Activated CD8-positive, alpha-beta T cell treated with anti-CD3 and anti-CD28 coated beads, Interleukin-2, amount 10 ng/mL, durations not matched to agents 7 days and 5 days (primary cell): Measurements from ENCODE around the gene SNED1. TPM values are rescaled to one million over a fixed set of nuclear protein-coding genes. Genes with fewer than 3 reads are reported as not detected.

Experiments
- ATAC-seq: fragments of 150-1000 bp; cut with Tn5 transposase; one replicate; pipeline ENCODE4 v1.10.0; 2021; ENCODE audit warnings: moderate library complexity
- CTCF ChIA-PET: fragments of 350-600 bp; sonication (Branson Sonifier 250); formaldehyde crosslinking; loops from one replicate; lab custom pipeline; 2021; ENCODE audit warnings: antibody characterized with exemption; lab: Charles Lee
- POLR2A ChIA-PET: fragments of 350-600 bp; sonication (Branson Sonifier 250); formaldehyde crosslinking; loops from one replicate; lab custom pipeline; 2021; ENCODE audit warnings: antibody characterized with exemption; lab: Charles Lee
- DNase-seq: peaks from one replicate; pipeline ENCODE4 v3.0.0-alpha.2; 2020
- H3K27ac Mint-ChIP-seq: one replicate; pipeline ENCODE4 v1.8.0; 2021; ENCODE audit warnings: mild to moderate bottlenecking, mixed read lengths
- H3K27me3 Mint-ChIP-seq: one replicate; pipeline ENCODE4 v1.8.0; 2021; ENCODE audit warnings: low read depth, mixed read lengths
- H3K36me3 Mint-ChIP-seq: one replicate; pipeline ENCODE4 v1.8.0; 2021; ENCODE audit warnings: low read depth, mixed read lengths
- H3K4me1 Mint-ChIP-seq: one replicate; pipeline ENCODE4 v1.8.0; 2021; ENCODE audit warnings: low read depth, mixed read lengths
- H3K4me3 Mint-ChIP-seq: one replicate; pipeline ENCODE4 v1.8.0; 2021; ENCODE audit warnings: mild to moderate bottlenecking, mixed read lengths
- H3K9me3 Mint-ChIP-seq: one replicate; pipeline ENCODE4 v1.8.0; 2022; ENCODE audit warnings: mixed read lengths; ENCODE audit not compliant: insufficient read depth
- total RNA-seq, 2 experiments: library from RNA; stranded (reverse); gene quantifications; one replicate each; pipeline ENCODE4 v1.2.3, GENCODE V29; 2021

Gene SNED1
- total RNA-seq, 2 experiments from 2014 or later, result 3.4 to 3.5 TPM

- Mint-ChIP-seq H3K9me3 (no peaks in the 10 kb centered on the region), H3K4me1 (no peaks in the 10 kb centered on the region), H3K4me3 (no peak overlapping the region), H3K27me3 (no peaks in the 10 kb centered on the region), H3K27ac (no peak overlapping the region), H3K36me3 (peaks cover 9% of the 10 kb centered on the region)
- POLR2A ChIA-PET, result interaction anchor here (1.2 kb wide), 1 partner anchor 21 kb away, joined by 3 read pairs; the partner anchor contains the start of gene MTERF4
- DNase-seq (no peak), ATAC-seq (no peak)
- CTCF ChIA-PET, result no interaction called here
Observed at GRCh38 chr2:241081190-241081642, 82.8 kb downstream of the SNED1 start.

- H3K27ac Mint-ChIP-seq, result no peak overlapping the region
- H3K4me1 Mint-ChIP-seq, result no peaks in the 10 kb centered on the region
- CTCF ChIA-PET, result no interaction called here
- H3K9me3 Mint-ChIP-seq, result no peaks in the 10 kb centered on the region
- no peak for ATAC-seq
- POLR2A ChIA-PET, result interaction anchor here (1.2 kb wide), 1 partner anchor 20 kb away, joined by 3 read pairs; the partner anchor contains the start of gene MTERF4
- H3K36me3 Mint-ChIP-seq, result peaks cover 14% of the 10 kb centered on the region
- no peak overlapping the region for H3K4me3 Mint-ChIP-seq
- no peak for DNase-seq
- H3K27me3 Mint-ChIP-seq, result no peaks in the 10 kb centered on the region
Observed at GRCh38 chr2:241081643-241082340, 83.4 kb downstream of the SNED1 start.

GRCh38 chr2:241082341-241083090 lies 84.1 kb downstream of the SNED1 start:
- POLR2A ChIA-PET, result interaction anchor here (1.2 kb wide), 1 partner anchor 20 kb away, joined by 3 read pairs; the partner anchor contains the start of gene MTERF4
- Mint-ChIP-seq H3K4me1 (no peaks in the 10 kb centered on the region), H3K9me3 (no peaks in the 10 kb centered on the region), H3K36me3 (peaks cover 16% of the 10 kb centered on the region), H3K27me3 (no peaks in the 10 kb centered on the region), H3K4me3 (no peak overlapping the region), H3K27ac (no peak overlapping the region)
- CTCF ChIA-PET, result no interaction called here
- no peak for DNase-seq
- ATAC-seq, result no peak

- no peak overlapping the region for H3K27ac Mint-ChIP-seq
- DNase-seq (no peak), ATAC-seq (no peak)
- H3K36me3 Mint-ChIP-seq, result peaks cover 20% of the 10 kb centered on the region
- ChIA-PET POLR2A (no interaction called here), CTCF (no interaction called here)
- H3K9me3 Mint-ChIP-seq, result no peaks in the 10 kb centered on the region
- H3K27me3 Mint-ChIP-seq, result no peaks in the 10 kb centered on the region
- H3K4me1 Mint-ChIP-seq, result no peaks in the 10 kb centered on the region
- no peak overlapping the region for H3K4me3 Mint-ChIP-seq
Observed at GRCh38 chr2:241083091-241083415, 84.6 kb downstream of the SNED1 start.

- Mint-ChIP-seq H3K36me3 (peaks cover 36% of the 10 kb centered on the region), H3K4me1 (no peaks in the 10 kb centered on the region), H3K27ac (no peak overlapping the region), H3K9me3 (no peaks in the 10 kb centered on the region), H3K4me3 (no peak overlapping the region), H3K27me3 (no peaks in the 10 kb centered on the region)
- DNase-seq (no peak), ATAC-seq (no peak)
- ChIA-PET CTCF (no interaction called here), POLR2A (no interaction called here)
Observed at GRCh38 chr2:241084856-241085444, 86.5 kb downstream of the SNED1 start.

- ATAC-seq (no peak), DNase-seq (no peak)
- Mint-ChIP-seq H3K27ac (no peak overlapping the region), H3K4me1 (no peaks in the 10 kb centered on the region), H3K9me3 (no peaks in the 10 kb centered on the region), H3K27me3 (no peaks in the 10 kb centered on the region), H3K36me3 (peaks cover 44% of the 10 kb centered on the region), H3K4me3 (no peak overlapping the region)
- ChIA-PET CTCF (interaction anchor here (0.7 kb wide), 1 partner anchor 9 kb away, joined by 3 read pairs; no protein-coding TSS in a partner anchor), POLR2A (no interaction called here)
Observed at GRCh38 chr2:241087420-241088268, 89.2 kb downstream of the SNED1 start.

- no peaks in the 10 kb centered on the region for H3K9me3 Mint-ChIP-seq
- no peaks in the 10 kb centered on the region for H3K4me1 Mint-ChIP-seq
- no peak for DNase-seq
- no peak for ATAC-seq
- peaks cover 44% of the 10 kb centered on the region for H3K36me3 Mint-ChIP-seq
- H3K27ac Mint-ChIP-seq, result no peak overlapping the region
- POLR2A ChIA-PET, result interaction anchor here (0.6 kb wide), 1 partner anchor 115 kb away, joined by 4 read pairs; no protein-coding TSS in a partner anchor
- CTCF ChIA-PET, result interaction anchor here (0.7 kb wide), 1 partner anchor 10 kb away, joined by 3 read pairs; no protein-coding TSS in a partner anchor
- no peak overlapping the region for H3K4me3 Mint-ChIP-seq
- no peaks in the 10 kb centered on the region for H3K27me3 Mint-ChIP-seq
Observed at GRCh38 chr2:241088376-241088775, 90.0 kb downstream of the SNED1 start.

GRCh38 chr2:241088791-241089732 lies 90.6 kb downstream of the SNED1 start:
- H3K27me3 Mint-ChIP-seq, result no peaks in the 10 kb centered on the region
- ChIA-PET POLR2A (interaction anchor here (0.6 kb wide), 1 partner anchor 116 kb away, joined by 4 read pairs; no protein-coding TSS in a partner anchor), CTCF (interaction anchor here (1.1 to 1.8 kb wide), 2 partner anchors 11 to 13 kb away, joined by 3 to 8 read pairs; partner anchors contain the start of gene MTERF4)
- H3K9me3 Mint-ChIP-seq, result no peaks in the 10 kb centered on the region
- ATAC-seq, result no peak
- no peak overlapping the region for H3K27ac Mint-ChIP-seq
- no peak overlapping the region for H3K4me3 Mint-ChIP-seq
- no peaks in the 10 kb centered on the region for H3K4me1 Mint-ChIP-seq
- peaks cover 44% of the 10 kb centered on the region for H3K36me3 Mint-ChIP-seq
- no peak for DNase-seq

- peaks cover 10% of the 10 kb centered on the region for H3K4me1 Mint-ChIP-seq
- DNase-seq (no peak), ATAC-seq (no peak)
- H3K4me3 Mint-ChIP-seq, result no peak overlapping the region
- peaks cover 49% of the 10 kb centered on the region for H3K36me3 Mint-ChIP-seq
- CTCF ChIA-PET, result no interaction called here
- no peaks in the 10 kb centered on the region for H3K27me3 Mint-ChIP-seq
- H3K9me3 Mint-ChIP-seq, result no peaks in the 10 kb centered on the region
- POLR2A ChIA-PET, result no interaction called here
- H3K27ac Mint-ChIP-seq, result no peak overlapping the region
Observed at GRCh38 chr2:241091201-241091600, 92.8 kb downstream of the SNED1 start.

- CTCF ChIA-PET, result no interaction called here
- no peaks in the 10 kb centered on the region for H3K9me3 Mint-ChIP-seq
- peaks cover 48% of the 10 kb centered on the region for H3K36me3 Mint-ChIP-seq
- H3K27me3 Mint-ChIP-seq, result no peaks in the 10 kb centered on the region
- no peak overlapping the region for H3K27ac Mint-ChIP-seq
- DNase-seq (no peak), ATAC-seq (no peak)
- POLR2A ChIA-PET, result interaction anchor here (0.7 to 2.3 kb wide), 2 partner anchors 10 to 108 kb away, joined by 3 to 9 read pairs; partner anchors contain the start of gene MTERF4
- H3K4me3 Mint-ChIP-seq, result no peak overlapping the region
- H3K4me1 Mint-ChIP-seq, result peaks cover 15% of the 10 kb centered on the region
Observed at GRCh38 chr2:241091734-241092445, 93.5 kb downstream of the SNED1 start.
